Ovary (tissue), 9 donors: ENCODE data around the gene LOXL1. TPM values are rescaled to one million over a fixed set of nuclear protein-coding genes. Genes with fewer than 3 reads are reported as not detected.

Source experiments
- DNase-seq, 5 donors: peaks; one replicate each; pipeline ENCODE4 v3.0.0-alpha.2; 2019 to 2020
- H3K27ac ChIP-seq, 2 donors: fragments of 200-600 bp; one replicate each; pipeline versions ENCODE4 v1.5.1 to v1.8.0; 2019 to 2022
- H3K27me3 ChIP-seq: fragments of 200-600 bp; one replicate; pipeline ENCODE4 v1.8.0; 2022
- H3K36me3 ChIP-seq: fragments of 200-600 bp; sonication (generic); one replicate; pipeline ENCODE4 v1.5.1; 2019
- H3K4me1 ChIP-seq: one replicate; pipeline ENCODE4 v1.8.1; 2013; ENCODE audit warnings: mild to moderate bottlenecking, moderate library complexity; ENCODE audit not compliant: insufficient read depth
- H3K4me3 ChIP-seq: fragments of 200-600 bp; sonication (generic); one replicate; pipeline ENCODE4 v1.5.1; 2017
- H3K9me3 ChIP-seq, 2 donors: fragments of 200-600 bp in 1 of 2; sonication (generic) in 1 of 2; one replicate each; pipeline versions ENCODE4 v1.5.1 to v1.8.1; 2013 to 2019; ENCODE audit warnings: mild to moderate bottlenecking in 1 of 2, moderate library complexity in 1 of 2
- EP300 ChIP-seq: sonication (generic); formaldehyde crosslinking; IDR thresholded peaks from one replicate; pipeline ENCODE4 v1.6.1; 2017; ENCODE audit warnings: antibody characterized with exemption
- POLR2A ChIP-seq: fragments of 450-650 bp; IDR thresholded peaks from one replicate; pipeline ENCODE4 v1.6.1; 2017; ENCODE audit warnings: antibody characterized with exemption, mild to moderate bottlenecking, moderate library complexity
- WGBS, 3 donors: extraction: QIAGEN DNeasy Blood & Tissue Kit in 1 of 3; methylation state at CpG; one replicate each; pipeline versions ENCODE4 v1.1.5 to v1.1.7; 2013 to 2017; 5-methylcytosine and 5-hydroxymethylcytosine counted together
- intact Hi-C, 4 donors: fragments of 100-400 bp; cut with DNase I; formaldehyde crosslinking; loops; one replicate each; pipeline versions ENCODE4 v1.11.0 to v1.15.1; 2022 to 2023
- polyA plus RNA-seq, 2 donors: library from polyadenylated mRNA; stranded (reverse); fragments of 200-250 nt in 1 of 2; fragments of 350-450 nt in 1 of 2; fragmentation: Illumina TruSeq in 1 of 2; extraction: RNeasy Lipid Tissue Mini Kit (QIAGEN cat#74804) in 1 of 2; gene quantifications; one replicate each; pipeline ENCODE4 v1.2.3, GENCODE V29; 2013 to 2014
- total RNA-seq, 7 donors: library from RNA; depleted of rRNA in 2 of 7; stranded (reverse); fragments of >200 nt in 2 of 7; fragmentation: NEBNext Ultra II Directional in 3 of 7; extraction: Animal tissue kit (Norgen Biotek cat#: 25700) in 3 of 7; gene quantifications; one replicate each; pipeline versions ENCODE4 v1.1.0 to v1.2.4, GENCODE V29; 2016 to 2023
- TF ChIP-seq, protein P1 (sequence below), 3 donors: fragments of 450-650 bp in 2 of 3; fragments of 200-600 bp in 1 of 3; IDR thresholded peaks; one replicate each; pipeline versions ENCODE4 v1.5.1 to v1.8.0; 2016 to 2022; ENCODE audit warnings: antibody characterized with exemption in 3 of 3, mild to moderate bottlenecking in 1 of 3
- donor health status: DM: no; HTN: no; CAD: no; lungs with moderate emphysema.
- donor health status: DM: no; HTN: no; CAD: no.
- donor health status: Bipolar disorder and iron deficiency.
- donor health status: DM: yes; HTN: yes; CAD: no.
- donor health status: DM: no; HTN: no; CAD: no.
- donor health status: DM: yes; HTN: yes; CAD: no.

LOXL1 gene
- total and polyA plus RNA-seq, 9 donors, result 10.1 to 33.8 (median 17.7) TPM

DNA sequence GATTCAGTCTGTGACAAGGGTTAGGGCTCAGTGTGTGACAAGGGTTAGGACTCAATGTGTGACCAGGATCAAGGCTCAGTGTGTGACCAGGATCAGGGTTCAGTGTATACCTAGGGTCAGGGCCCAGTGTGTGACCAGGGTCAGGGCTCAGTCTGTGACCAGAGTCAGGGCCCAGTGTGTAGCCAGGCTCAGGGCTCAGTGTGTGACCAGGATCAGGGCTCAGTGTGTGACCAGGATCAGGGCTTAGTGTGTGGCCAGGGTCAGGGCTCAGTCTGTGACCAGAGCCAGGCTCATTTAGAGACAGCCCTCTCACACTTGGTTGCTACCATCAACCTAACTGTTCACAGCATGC, 24.2 kb downstream of the LOXL1 start:
- H3K36me3 ChIP-seq, result no peaks in the 10 kb centered on the region
- H3K4me3 ChIP-seq, result no peak overlapping the region
- no peaks in the 10 kb centered on the region for H3K27me3 ChIP-seq
- H3K27ac ChIP-seq, result peak overlapping the region; percentile 51 to 97
- no peaks in the 10 kb centered on the region for H3K9me3 ChIP-seq
- intact Hi-C loops, result loop anchor here in 2 of 4 donors (10.0 kb wide), 2 partner anchors 354 to 364 kb away; no protein-coding TSS in a partner anchor
- no peak for DNase-seq
- H3K4me1 ChIP-seq, result peaks cover 12% of the 10 kb centered on the region
- TF ChIP-seq, protein P1, sequence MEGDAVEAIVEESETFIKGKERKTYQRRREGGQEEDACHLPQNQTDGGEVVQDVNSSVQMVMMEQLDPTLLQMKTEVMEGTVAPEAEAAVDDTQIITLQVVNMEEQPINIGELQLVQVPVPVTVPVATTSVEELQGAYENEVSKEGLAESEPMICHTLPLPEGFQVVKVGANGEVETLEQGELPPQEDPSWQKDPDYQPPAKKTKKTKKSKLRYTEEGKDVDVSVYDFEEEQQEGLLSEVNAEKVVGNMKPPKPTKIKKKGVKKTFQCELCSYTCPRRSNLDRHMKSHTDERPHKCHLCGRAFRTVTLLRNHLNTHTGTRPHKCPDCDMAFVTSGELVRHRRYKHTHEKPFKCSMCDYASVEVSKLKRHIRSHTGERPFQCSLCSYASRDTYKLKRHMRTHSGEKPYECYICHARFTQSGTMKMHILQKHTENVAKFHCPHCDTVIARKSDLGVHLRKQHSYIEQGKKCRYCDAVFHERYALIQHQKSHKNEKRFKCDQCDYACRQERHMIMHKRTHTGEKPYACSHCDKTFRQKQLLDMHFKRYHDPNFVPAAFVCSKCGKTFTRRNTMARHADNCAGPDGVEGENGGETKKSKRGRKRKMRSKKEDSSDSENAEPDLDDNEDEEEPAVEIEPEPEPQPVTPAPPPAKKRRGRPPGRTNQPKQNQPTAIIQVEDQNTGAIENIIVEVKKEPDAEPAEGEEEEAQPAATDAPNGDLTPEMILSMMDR (IDR thresholded peaks at IDR 0.05), result no peak
- TF ChIP-seq EP300 (no peak), POLR2A (no peak)

DNA sequence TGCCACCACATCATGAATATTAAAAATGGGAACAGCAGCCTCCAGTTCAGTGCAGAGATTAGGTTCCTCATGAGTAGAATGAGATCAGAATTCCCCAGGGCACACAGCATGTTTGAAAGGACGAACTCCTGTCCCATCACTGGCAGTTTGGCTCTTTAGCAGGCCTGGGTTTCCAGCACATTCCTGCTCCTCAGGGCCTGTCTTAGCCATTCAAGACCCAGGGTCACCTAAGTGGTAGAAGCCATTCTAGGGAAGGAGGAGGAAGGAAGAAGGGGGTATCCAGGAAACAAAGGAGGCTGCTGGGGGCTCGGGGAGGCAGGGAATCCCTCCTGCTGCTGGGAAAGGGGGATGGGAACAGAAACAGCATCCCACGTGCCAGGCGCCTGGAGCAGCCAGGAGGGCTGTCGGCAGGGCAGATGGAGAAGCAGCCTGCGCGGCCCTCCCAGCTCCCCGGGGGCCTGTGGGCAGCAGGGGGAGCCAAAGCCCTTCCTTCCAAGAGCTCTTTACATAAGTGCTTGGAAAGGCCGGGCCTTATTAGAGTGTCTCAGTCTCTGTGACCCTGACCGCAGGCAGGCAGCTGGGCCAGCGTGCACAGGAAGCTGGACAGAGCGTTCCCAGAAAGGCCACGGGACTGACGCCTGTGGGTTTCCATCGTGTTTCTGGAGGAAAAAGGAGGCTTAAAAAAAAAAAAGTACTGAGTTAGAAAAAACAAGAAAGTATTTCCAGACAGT, 24.7 kb downstream of the LOXL1 start:
- intact Hi-C loops, result loop anchor here in 2 of 4 donors (10.0 kb wide), 2 partner anchors 354 to 364 kb away; no protein-coding TSS in a partner anchor
- H3K36me3 ChIP-seq, result no peaks in the 10 kb centered on the region
- peaks cover 12% of the 10 kb centered on the region for H3K4me1 ChIP-seq
- 1 to 4% (median 3%) methylated on average over 15 of the region's 15 CpGs for WGBS, 3 donors
- H3K27me3 ChIP-seq, result no peaks in the 10 kb centered on the region
- peak; percentile 95 to 97 (median 96) for DNase-seq
- no peak overlapping the region for H3K4me3 ChIP-seq
- H3K9me3 ChIP-seq, result no peaks in the 10 kb centered on the region
- peak; percentile 65 for TF ChIP-seq EP300
- no peak for TF ChIP-seq POLR2A
- TF ChIP-seq, protein P1 (IDR thresholded peaks at IDR 0.05), result peak; percentile 83 to 94 (median 88)
- H3K27ac ChIP-seq, result peak overlapping the region; percentile 68 to 97

DNA sequence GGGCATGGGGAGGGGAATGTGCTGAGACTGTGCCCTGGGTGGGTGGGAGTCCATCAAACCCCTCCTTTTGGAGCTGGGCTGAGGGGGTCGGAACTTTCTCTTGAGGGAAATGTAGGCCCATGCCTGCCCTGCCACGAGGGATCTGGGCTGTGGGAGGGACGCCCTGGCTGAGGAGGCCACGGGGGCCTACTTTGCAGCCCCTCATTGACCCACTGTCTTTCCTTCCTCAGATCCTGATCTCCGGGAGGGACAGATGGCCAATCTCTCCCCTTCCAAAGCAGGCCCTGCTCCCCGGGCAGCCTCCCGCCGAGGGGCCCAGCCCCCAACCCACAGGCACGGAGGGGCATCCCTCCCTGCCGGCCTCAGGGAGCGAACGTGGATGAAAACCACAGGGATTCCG, 25.3 kb downstream of the LOXL1 start:
- no peak for DNase-seq
- H3K4me1 ChIP-seq, result peaks cover 12% of the 10 kb centered on the region
- no peaks in the 10 kb centered on the region for H3K9me3 ChIP-seq
- no peak overlapping the region for H3K4me3 ChIP-seq
- H3K27me3 ChIP-seq, result no peaks in the 10 kb centered on the region
- TF ChIP-seq EP300 (no peak), POLR2A (no peak)
- TF ChIP-seq, protein P1 (IDR thresholded peaks at IDR 0.05), result no peak
- 27 to 40% (median 35%) methylated on average over 13 of the region's 13 CpGs for WGBS, 3 donors
- H3K27ac ChIP-seq, result peak overlapping the region; percentile 68 to 97
- intact Hi-C loops, result loop anchor here in 2 of 4 donors (10.0 kb wide), 2 partner anchors 353 to 363 kb away; no protein-coding TSS in a partner anchor
- H3K36me3 ChIP-seq, result no peaks in the 10 kb centered on the region

DNA sequence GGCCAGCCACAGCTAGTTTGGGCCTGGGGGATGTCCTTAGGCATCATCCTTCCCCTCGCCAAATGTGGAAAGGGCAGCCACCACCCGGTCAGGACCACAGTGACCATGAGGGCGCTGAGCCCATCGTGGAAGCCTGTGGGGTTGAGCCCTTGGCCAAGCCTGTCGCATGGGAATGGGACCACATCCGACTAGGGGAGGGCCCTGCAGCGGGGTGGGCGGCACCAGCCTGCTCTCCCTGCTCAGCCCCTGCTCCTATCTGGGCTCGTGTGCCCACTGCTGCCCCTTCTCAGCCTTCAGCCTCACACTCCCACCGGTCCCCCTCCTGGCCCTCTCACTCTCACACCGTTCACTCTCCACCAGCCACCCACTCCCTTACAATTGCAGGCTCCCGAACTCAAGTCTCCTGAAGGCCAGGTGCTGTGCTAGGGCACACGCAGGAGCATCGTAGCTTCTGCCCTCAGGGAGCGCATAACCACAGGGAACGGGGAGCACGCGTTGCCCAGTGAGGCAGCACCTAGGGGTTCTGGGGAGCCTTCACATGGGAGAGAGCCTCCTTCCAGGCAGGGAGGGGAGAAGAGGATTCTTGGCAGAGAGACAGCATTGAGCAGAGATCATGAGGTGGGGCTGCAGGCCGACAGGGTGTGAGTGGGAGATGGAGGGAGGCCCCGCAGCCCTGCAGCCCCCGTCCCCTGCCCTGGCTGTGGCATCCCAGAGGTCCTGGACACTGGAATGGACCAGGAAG, 26.1 kb downstream of the LOXL1 start:
- Histone ChIP-seq H3K27me3 (no peaks in the 10 kb centered on the region), H3K27ac (peak overlapping the region; percentile 68 to 97), H3K4me1 (peaks cover 12% of the 10 kb centered on the region), H3K36me3 (no peaks in the 10 kb centered on the region), H3K4me3 (no peak overlapping the region), H3K9me3 (no peaks in the 10 kb centered on the region)
- DNase-seq, result peak in 2 of 5 donors; percentile 53 to 57
- intact Hi-C loops, result loop anchor here in 2 of 4 donors (10.0 kb wide), 2 partner anchors 352 to 362 kb away; no protein-coding TSS in a partner anchor
- WGBS, 3 donors, result 72 to 77% (median 74%) methylated on average over 21 of the region's 21 CpGs
- no peak for TF ChIP-seq EP300
- no peak for TF ChIP-seq POLR2A
- TF ChIP-seq, protein P1 (IDR thresholded peaks at IDR 0.05), result no peak
